Activated CD8-positive, alpha-beta memory T cell treated with anti-CD3 and anti-CD28 coated beads, Interleukin-2, amount 50 U/mL, for 1 hour (primary cell): ENCODE data around the gene TICRR.
"Not testable (repeated sequence)": the region's sequence is repeated elsewhere in the genome, so short reads cannot be mapped to it uniquely, and the experiment has no call there.

ENCODE experiments used
- DNase-seq: peaks from one replicate; pipeline ENCODE4 v3.0.0-alpha.2; 2020; ENCODE audit errors: extremely low read depth

The TICRR gene

DNA sequence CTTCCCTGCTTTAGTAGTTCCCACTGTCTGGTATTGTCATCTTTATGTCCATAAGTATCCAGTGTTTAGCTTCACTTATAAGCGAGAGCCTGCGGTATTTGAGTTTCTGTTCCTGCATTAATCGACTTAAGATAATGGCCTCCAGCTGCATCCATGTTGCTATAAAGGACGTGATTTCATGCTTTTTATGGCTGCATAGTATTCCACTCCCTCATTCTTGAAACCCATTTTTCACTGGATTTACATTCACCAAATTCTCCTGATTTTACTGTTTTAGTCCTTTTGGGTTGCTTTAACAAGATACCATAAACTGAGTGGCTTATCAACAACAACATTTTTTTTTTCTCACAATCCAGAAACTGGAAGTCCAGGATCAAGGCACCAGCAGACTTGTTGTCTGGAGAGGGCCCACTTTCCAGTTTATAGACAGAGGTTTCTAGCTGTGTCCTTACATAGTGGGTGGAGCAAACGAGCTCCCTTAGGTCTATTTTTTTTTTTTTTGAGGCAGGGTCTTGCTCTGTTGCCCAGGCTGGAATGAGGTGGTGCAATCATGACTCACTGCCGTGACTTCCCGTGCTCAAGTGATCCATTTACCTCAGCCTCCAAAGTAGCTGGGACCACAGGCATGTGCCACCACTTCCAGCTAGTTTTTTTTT, 6.1 kb upstream of the TICRR start:
- no peak for DNase-seq

DNA sequence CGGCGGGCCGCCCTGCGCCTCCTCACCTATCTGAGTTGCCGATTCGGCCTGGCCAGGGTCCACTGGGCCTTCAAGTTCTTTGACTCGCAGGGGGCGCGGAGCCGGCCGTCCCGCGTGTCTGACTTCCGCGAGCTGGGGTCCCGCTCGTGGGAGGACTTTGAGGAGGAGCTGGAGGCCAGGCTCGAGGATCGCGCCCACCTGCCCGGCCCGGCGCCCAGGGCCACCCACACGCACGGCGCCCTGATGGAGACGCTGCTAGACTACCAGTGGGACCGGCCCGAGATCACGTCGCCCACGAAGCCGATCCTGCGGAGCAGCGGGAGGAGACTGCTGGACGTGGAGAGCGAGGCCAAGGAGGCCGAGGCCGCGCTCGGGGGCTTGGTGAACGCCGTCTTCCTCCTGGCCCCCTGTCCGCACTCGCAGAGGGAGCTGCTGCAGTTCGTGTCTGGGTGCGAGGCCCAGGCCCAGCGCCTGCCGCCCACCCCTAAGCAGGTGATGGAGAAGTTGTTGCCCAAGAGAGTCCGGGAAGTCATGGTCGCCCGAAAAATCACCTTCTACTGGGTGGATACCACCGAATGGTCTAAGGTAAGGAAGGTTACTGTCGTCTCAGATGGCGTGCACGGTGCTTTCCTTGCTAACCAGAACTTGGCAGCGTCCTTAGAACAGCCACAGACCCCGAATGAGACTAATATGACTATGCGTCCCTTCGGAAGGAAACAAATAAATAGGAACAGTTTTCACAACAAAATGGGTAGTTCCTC, 567 bp downstream of the TICRR start:
- no peak for DNase-seq

DNA sequence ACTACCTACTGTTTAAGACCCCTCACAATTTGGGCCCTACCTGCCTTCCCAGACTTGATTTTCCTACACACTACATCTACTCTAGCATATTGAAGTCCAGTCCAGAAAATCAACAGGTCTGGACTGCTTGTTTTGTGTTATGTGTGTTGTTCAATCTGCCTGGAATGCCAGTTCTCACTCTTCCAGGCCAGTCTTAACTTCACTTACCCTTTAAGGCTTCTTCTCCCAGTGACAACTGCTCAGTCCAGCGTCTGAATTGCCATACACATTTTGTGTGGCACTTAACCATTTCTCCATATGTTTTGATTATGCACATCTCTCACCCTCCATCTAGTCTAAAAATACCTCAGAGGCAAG, 1.1 kb downstream of the TICRR start:
- DNase-seq: no peak

DNA sequence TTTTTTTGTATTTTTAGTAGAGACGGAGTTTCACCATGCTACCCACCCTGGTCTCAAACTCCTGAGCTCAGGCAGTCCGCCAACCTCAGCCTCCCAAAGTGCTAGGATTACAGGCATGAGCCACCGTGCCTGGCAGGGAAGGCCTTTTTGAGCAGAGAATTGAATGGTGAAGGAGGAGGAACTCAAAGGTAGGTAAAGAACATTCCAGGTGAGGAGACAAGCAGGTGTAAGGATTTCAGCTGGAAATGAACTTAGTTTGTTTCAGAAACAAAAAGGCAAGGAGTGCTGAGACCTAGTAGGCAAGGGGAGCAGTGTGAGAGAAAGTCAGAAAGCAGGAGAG, 2.5 kb downstream of the TICRR start:
- no peak for DNase-seq

DNA sequence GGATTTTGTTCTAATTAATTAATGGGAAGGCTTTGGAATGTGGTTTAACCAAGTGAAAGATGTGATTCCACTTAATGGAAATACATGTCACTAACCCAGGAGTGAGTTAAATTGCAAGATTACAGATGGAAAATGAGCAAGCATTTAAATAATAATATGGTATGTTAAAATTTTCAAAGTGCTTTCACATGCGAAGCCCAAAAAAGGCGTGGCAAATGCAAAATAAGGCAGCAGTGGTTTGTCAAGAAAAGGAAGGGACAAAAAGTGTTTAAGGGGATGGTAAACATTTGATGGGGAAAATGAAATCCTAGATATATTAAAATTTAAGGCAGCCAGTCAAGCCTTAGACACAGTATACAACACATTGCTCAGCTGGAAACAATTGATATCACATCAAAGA, 2.9 kb downstream of the TICRR start:
- no peak for DNase-seq

DNA sequence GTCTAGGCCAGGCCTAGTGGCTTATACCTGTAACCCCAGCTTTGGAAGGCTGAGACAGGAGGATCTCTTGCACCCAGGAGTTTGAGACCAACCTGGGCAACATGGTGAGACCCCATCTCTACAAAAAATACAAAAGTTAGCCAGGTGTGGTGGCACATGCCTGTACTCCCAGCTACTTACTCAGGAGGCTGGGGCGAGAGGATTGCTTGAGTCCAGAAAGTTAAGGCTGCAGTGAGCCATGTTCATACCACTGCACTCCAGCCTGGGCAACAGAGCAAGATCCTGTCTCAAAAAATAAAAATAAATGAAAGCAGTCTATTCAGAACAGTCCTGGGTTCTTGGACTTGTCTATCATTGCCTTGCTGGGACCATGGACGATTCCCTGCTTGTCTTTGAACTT, 5.5 kb downstream of the TICRR start:
- DNase-seq: not testable (repeated sequence)

DNA sequence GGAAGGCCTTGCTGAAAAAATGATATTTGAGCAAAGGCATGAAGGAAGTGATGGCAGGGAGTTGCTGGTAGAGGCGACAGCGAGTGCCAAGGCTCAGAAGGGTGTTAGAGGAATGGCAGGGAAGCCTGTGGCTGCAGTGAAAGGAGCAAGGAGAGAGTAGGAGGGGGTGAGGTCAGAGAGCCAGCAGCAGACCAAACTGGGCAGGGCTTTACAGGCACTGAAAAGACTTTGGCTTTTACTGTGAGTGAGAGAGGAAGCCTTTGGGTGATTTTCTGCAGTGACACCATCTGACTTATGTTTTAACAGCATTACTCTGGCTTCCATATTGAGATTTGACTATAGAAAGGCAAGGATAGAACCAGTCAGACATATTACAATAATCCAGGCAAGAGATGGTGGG, 11.4 kb downstream of the TICRR start:
- no peak for DNase-seq

DNA sequence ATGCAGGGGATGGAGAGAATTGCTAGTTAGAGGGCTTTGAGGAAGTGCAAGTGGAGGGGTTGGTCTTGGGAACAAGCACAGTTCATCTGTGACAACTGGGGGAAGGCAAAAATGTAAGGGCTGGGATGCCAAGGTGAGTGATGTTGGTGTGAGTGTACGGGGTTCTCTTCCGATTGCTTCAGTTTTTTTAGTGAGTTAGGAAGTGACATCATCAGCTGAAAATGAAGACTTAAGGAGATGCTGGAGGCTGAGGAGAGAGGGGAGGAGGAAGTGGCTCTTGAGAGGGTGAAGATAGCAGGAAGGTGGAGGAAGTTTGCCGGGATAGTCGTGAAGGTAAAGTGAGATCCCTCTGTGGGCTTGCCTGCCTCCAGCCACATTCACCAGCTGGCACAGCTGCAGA, 12.7 kb downstream of the TICRR start:
- DNase-seq: no peak

DNA sequence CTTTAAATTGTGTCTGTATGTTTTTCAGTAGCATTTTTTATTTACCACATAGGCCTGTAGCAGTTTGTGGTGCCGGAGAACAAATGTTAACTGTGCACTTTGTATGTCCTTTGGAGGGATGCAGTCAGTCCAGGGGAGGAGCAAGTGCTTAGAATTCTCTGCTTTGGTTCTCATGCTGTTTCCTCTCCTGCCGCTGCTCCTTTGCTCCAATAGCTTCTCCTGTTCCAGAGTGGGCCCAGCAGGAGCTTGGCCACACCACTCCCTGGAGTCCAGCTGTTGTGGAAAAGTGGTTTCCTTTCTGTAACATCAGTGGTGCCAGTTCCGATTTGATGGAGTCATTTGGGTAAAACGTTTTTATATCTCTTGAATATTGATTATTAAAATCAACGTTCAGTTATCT, 16.6 kb downstream of the TICRR start:
- no peak for DNase-seq

DNA sequence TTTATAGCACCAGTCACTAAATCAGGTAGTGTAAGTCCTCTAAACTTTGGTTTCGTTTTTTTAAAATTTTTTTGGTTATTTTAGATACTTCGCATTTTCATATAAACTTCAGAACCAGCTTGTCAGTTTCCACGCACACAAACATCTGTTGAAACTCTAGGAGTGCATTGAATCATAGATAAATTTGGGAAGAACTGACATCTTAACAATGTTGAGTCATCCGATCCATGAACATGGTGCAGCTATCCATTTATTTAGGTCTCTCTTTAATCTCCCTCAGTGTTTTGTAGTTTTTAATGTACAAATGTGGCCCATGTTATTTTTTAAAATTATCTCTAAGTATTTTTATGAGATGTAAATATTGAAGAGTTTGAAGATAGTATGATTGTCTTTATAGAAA, 17.7 kb downstream of the TICRR start:
- DNase-seq: no peak

DNA sequence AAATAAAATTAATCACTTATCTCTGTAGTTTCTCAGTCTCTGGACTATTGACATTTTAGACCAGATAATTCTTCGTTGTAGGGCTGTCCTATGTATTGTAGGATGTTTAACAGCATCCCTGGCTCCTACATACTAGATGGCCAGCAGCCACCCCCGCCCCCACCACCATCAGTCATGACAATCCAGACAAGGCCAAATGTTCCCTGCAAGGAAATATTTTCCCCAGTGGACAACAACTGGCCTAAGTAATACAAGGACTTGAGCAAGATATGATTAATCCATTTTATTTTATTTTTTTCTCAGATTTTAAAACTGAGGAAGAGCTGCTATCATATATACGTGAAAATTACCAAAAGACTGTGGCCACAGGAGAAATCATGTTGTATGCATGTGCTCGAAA, 23.8 kb downstream of the TICRR start:
- DNase-seq: no peak

DNA sequence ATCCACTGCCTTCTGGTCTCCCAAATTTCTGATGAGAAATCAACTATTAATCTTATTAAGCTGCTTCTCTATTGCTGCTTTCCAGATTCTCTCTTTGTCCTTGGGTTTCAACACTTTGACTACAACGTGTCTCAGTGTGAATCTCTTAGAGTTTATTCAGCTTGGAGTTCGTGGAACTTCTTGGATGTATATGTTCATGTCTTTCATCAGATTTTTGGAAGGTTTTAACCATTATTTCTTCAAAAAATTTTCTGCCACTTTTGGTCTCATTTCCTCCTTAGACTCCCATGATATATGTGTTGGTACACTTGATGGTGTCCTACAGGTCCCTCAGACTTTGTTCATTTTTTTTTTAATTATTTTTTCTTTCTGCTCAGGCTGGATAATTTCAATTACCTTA, 36.0 kb downstream of the TICRR start:
- no peak for DNase-seq

DNA sequence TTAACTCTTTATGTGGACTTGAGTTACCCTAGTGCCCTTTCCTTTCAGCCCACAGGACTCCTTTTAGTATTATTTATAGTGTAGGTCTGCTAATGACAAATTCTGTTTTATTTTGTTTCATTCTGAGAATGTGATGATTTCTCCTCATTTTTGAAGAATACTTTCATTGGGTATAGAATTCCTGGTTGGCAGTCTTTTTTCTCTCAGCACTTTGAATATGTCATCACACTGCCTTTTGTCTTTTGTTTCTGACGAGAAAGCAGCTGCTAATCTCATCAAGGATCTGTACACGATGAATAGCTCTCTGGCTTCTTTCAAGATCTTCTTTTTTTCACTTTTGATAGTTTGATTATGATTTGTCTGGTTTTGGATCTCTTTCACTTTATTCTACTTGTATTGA, 37.8 kb downstream of the TICRR start:
- no peak for DNase-seq

DNA sequence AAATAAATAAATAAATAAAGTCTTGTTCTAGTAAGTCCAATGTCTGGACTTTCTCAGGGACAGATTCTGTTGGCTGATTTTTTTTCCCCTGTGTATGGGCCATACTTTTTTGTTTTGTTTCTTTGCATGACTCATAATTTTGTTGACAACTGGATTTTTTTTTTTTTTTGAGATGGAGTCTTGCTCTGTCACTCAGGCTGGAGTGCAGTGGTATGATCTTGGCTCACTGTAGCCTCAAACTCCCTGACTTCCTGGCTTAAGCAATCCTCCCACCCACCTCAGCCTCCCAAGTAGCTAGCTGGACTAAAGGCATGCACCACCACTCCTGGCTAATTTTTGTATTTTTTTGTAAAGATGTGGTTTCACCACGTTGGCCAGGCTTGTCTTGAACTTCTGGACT, 38.9 kb downstream of the TICRR start:
- DNase-seq: no peak

DNA sequence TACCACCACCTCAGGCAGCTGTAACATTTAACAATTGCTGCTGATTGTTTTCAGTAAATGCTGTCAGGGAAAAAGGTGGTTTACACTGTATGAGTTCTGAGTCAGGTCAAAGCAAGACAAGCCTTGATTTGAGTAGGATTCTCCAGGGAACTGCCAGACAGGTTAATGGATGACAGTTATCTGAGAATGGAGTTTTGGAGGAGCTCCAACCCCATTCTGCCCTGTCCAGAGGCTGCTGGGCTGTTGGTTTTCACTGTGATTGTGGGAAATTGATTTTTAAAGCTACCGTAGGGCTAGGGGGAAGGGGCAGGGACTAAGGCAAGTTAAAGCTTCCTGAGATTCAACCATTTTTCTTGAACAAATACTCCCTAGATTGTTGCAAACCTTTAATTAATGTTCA, 39.9 kb downstream of the TICRR start:
- no peak for DNase-seq

DNA sequence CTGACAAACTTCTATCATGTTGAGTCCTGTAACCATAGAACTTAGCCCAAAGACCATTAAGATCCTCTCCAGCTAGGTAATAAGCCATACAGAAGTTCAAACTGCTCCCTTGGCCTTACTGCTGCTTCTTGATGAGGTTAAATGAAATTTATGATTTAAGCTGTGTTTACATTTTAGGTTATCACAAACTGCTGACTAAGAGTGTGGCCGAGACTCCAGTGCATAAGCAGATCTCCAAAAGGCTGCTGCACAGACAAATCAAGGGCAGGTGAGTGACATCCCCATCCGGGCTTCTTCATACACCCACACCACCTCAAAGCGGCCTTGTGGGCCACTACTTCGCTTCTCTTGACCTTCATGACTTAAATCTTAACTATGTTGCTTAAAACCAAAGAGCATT, 41.0 kb downstream of the TICRR start:
- DNase-seq: no peak

DNA sequence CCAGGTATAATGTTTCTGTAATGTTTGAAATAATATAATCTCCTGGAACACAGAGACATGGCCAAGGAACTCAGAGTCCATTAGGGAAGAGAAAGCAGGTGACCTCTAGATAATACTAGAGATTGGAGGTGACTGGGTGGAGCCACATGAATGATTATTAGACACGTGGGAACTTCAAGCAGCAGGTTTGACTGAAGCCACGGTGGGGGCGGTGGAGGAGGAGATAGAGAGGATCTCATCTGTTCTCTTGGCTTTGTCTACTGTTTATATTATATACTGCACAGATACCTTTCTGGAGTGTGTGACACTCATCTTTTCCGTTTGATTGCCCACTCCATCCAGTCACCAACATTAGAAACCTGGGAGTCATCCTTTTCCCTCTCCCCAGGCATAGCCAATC, 46.3 kb downstream of the TICRR start:
- no peak for DNase-seq

DNA sequence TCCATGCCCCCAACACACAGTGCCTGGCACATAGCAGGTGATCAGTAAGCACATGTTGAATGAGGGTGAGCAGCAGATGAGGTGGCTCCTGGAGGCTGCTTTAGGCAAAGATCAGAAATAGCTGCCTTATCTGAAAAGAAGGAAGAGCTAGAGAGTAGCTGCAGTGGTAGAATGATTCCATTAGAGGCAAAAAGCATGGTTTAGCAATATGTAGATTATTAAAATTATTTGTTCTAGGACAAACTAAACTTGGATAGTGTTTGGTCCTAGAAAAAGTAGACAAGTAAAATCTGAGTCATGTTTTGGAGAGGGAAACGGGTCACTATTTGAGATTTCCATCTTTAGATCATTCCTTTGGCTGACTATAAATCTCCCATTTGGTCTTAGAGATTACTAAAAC, 47.9 kb downstream of the TICRR start:
- DNase-seq: no peak

DNA sequence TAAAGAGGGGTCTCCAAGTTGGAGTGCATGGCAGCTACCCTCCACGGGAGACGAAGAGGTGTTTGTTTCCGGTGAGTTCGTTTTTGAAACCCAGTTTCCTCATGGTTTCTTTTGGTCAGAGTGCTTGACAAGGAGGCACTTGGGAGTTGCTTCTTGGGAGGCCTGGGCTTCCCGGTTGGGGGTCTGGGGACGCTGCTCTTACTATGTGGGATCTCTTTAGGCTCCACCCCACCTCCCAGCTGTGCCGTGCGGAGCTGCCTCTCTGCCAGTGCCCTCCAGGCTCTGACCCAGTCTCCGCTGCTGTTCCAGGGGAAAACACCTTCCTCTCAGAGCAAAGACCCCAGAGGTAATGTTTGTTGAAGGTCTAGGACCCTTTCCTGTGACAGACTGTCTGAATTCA, 50.4 kb downstream of the TICRR start:
- DNase-seq: no peak

DNA sequence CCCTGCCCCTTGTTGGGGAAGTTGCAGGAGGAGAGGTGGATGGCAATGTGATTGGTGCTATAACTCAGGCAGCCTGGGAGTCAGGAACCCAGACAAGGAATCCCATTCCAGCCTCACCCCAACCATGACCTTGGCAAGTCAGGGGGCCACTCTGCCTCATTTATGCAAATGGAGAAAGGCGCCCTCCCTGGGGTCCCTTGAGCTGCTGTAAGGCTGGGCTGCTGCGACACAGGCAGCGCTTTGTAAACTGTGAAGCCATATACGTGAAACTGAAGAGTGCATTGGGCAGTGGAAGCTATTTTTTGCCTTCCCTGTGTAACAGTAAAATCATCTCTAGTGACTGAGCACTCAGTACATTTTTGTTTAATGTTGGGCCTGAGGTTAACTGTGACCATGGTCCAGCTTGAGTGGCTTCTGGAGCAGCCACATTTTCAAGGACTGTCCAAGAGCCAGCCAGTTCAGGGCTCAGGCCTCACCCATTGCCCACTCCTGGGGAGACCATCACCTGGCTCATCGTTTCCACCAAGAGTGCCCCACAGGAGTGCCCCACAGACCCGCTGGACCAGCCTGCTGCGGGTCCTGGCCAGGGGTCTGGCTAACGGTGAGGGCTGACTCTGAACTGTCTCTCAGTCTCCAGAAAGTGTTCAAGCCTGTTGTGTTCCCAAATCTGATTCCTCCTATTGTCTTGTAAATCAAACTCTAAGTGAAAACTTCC, 52.1 kb downstream of the TICRR start:
- no peak for DNase-seq

DNA sequence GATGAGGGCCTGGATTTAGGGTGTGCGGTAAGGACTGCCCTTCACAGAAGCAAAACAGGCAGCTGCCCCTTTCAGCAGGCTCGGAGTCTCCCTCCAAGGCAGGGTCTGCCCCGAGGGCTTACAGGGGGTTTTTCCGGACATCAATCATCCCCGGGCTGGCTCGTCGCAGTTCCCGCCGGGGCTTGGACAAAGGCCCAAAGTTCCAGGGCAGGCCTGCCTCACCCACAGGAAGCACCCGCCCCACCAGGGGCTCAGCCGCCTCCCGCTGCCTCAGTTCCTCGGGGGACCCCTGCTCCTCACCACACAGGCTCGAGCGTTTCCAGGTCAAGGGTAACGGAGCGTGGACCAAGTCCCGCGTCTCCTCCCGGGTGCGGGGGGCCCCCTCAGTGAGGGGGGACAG, 53.0 kb downstream of the TICRR start:
- DNase-seq: no peak

DNA sequence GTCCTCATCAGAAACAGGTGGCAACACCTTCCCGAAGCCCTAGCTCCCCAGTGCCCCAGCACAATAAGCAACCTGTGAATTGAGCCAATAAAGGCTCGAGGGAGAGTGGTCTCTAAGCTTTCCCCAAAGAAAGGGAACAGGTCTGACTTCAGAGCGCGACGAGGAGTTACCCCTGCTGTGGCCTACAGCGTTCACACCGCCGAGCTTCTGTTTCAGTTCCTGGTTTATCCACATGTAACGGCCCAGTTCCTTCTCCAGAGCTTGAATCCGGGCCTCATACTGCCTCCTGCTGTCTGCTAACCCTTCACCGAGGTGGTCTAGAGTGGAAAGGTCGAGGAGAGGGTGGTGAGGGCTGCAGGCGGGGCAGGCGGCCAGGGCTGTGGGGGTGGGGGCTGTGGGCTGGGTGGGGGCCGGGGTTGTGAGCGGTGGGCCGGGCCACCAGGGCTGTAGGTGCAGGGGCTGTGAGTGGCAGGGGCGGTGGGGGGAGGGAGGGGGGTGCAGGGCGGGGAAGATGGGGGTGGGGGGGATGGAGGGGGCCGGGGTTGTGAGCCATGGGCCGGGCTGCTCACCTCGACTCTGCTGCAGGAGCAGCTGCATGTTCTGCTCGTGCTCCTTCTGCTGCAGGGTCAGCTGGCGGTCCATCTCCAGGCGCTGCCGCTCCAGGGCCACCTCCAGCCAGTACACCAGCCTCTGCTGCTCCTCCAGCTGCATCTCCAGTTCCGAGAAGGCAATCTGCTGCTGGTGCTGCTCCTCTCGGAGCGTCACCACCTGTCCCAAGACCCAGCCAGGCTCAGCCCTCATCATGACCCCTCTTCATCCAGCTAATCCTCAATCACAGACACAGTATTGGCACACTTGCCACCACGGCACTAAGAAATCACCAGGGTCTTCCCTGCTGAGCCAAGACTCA, 53.8 kb downstream of the TICRR start:
- no peak for DNase-seq
